ENCODE measurements around the gene CISD1. TPM values are rescaled to one million over a fixed set of nuclear protein-coding genes. Genes with fewer than 3 reads are reported as not detected.
"Not testable (repeated sequence)": the region's sequence is repeated elsewhere in the genome, so short reads cannot be mapped to it uniquely, and the experiment has no call there.

CISD1 gene
- total RNA-seq, 1 experiment from 2014 or later: 75.3 TPM

DNA sequence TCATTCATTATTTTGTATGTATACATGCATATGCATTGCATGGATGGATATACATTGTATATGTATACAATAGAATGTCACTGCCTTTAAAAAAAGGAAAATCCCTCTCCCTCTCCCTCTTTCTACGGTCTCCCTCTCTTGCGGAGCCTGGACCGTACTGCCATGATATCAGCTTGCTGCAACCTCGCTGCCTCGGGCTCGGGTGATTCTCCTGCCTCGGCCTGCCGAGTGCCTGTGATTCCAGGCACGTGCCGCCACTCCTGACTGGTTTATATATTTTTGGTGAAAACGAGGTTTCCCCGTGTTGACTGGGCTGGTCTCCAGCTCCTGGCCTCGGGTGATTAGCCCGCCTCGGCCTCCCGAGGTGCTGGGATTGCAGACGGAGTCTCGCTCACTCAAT is 25.7 kb upstream of the CISD1 start:
- Histone ChIP-seq H3K4me2 (no peak overlapping the region), H3K9me3 (ENCODE audit: insufficient read depth, low read depth) (0 out of 2 replicates have a peak, but pooled peaks cover 3% of the 10 kb centered on the region), H3K4me3 (no peak overlapping the region), H3K9me2 (ENCODE audit: insufficient read depth) (no peaks in the 10 kb centered on the region), H3K27ac (no peak overlapping the region), H2AFZ (no peak overlapping the region), H3K36me3 (ENCODE audit: low read depth) (no peaks in the 10 kb centered on the region), H3F3A (ENCODE audit: insufficient read depth, low read depth) (no peaks in the 10 kb centered on the region), H3K4me1 (replicated peaks; ENCODE audit: insufficient read depth) (no peaks in the 10 kb centered on the region), H4K20me1 (ENCODE audit: insufficient read depth) (no peaks in the 10 kb centered on the region), H3K27me3 (ENCODE audit: insufficient read depth, low read depth) (no peaks in the 10 kb centered on the region), H3K79me2 (ENCODE audit: low read depth) (0 out of 2 replicates have a peak, but pooled peaks cover 9% of the 10 kb centered on the region)
- DNase-seq: no peak
- intact Hi-C loops (cut with micrococcal nuclease; ENCODE audit: unreplicated experiment): no loop called here
- ChIA-PET CTCF (no interaction called here), POLR2A (ENCODE audit: unreplicated experiment) (no interaction called here)
- TF ChIP-seq CTCF (conservative IDR thresholded peaks at IDR 0.05): no peak
- TF ChIP-seq EZH2 (IDR thresholded peaks at IDR 0.05; ENCODE audit: low read depth): no peak
- no TSS peak for BruUV-seq (replicated peaks)

DNA sequence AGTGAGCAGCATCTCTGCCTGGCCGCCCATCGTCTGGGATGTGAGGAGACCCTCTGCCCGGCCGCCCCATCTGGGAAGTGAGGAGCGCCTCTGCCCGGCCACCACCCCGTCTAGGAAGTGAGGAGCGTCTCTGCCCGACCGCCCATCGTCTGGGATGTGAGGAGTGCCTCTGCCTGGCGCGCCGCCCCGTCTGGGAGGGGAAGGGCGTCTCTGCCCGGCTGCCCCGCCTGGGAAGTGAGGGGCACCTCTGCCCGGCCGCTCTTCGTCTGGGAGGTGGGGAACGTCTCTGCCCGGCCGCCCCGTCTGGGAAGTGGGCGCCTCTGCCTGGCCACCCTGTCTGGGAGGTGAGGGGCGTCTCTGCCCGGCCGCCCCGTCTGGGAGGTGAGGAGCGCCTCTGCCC is 25.2 kb upstream of the CISD1 start:
- H3K27ac ChIP-seq; POLR2A ChIA-PET (ENCODE audit: unreplicated experiment); H3K79me2 ChIP-seq (ENCODE audit: low read depth); H3K4me1 ChIP-seq (replicated peaks; ENCODE audit: insufficient read depth); H3K9me3 ChIP-seq (ENCODE audit: insufficient read depth, low read depth); H4K20me1 ChIP-seq (ENCODE audit: insufficient read depth); CTCF ChIA-PET; H3F3A ChIP-seq (ENCODE audit: insufficient read depth, low read depth); H3K9me2 ChIP-seq (ENCODE audit: insufficient read depth); DNase-seq; intact Hi-C loops (cut with micrococcal nuclease; ENCODE audit: unreplicated experiment); H2AFZ ChIP-seq; H3K36me3 ChIP-seq (ENCODE audit: low read depth); H3K27me3 ChIP-seq (ENCODE audit: insufficient read depth, low read depth); BruUV-seq (replicated peaks); H3K4me3 ChIP-seq; H3K4me2 ChIP-seq: not testable (repeated sequence)

DNA sequence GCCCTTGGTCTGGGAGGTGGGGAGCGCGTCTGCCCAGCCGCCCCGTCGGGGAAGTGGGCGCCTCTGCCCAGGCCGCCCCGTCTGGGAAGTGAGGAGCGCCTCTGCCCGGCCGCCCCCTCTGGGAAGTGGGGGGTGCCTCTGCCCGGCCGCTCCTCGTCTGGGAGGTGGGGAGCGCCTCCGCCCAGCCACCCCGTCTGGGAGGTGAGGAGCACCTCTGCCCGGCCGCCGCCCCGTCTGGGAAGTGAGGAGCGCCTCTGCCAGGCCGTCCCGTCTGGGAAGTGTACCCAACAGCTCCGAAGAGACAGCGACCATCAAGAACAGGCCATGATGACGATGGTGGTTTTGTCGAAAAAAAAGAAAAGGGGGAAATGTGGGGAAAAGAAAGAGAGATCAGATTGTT is 24.7 kb upstream of the CISD1 start:
- intact Hi-C loops (cut with micrococcal nuclease; ENCODE audit: unreplicated experiment); DNase-seq; H3F3A ChIP-seq (ENCODE audit: insufficient read depth, low read depth); H3K79me2 ChIP-seq (ENCODE audit: low read depth); H4K20me1 ChIP-seq (ENCODE audit: insufficient read depth); H3K9me3 ChIP-seq (ENCODE audit: insufficient read depth, low read depth); BruUV-seq (replicated peaks); H3K27ac ChIP-seq; H3K4me2 ChIP-seq; H3K27me3 ChIP-seq (ENCODE audit: insufficient read depth, low read depth); H3K36me3 ChIP-seq (ENCODE audit: low read depth); POLR2A ChIA-PET (ENCODE audit: unreplicated experiment); H3K4me1 ChIP-seq (replicated peaks; ENCODE audit: insufficient read depth); H2AFZ ChIP-seq; H3K4me3 ChIP-seq; H3K9me2 ChIP-seq (ENCODE audit: insufficient read depth); CTCF ChIA-PET: not testable (repeated sequence)

DNA sequence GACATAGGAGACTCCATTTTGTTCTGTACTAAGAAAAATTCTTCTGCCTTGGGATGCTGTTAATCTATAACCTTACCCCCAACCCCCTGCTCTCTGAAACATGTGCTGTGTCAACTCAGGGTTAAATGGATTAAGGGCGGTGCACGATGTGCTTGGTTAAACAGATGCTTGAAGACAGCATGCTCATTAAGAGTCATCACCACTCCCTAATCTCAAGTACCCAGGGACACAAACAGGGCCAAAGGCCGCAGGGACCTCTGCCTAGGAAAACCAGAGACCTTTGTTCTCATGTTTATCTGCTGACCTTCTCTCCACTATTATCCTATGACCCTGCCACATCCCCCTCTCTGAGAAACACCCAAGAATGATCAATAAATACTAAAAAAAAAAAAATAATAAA is 24.3 kb upstream of the CISD1 start:
- H3K4me3 ChIP-seq; H3K27me3 ChIP-seq (ENCODE audit: insufficient read depth, low read depth); DNase-seq; H3K9me3 ChIP-seq (ENCODE audit: insufficient read depth, low read depth); H3K4me2 ChIP-seq; CTCF ChIA-PET; H3K4me1 ChIP-seq (replicated peaks; ENCODE audit: insufficient read depth); H2AFZ ChIP-seq; H3K27ac ChIP-seq; H3F3A ChIP-seq (ENCODE audit: insufficient read depth, low read depth); H3K36me3 ChIP-seq (ENCODE audit: low read depth); H4K20me1 ChIP-seq (ENCODE audit: insufficient read depth); BruUV-seq (replicated peaks); H3K9me2 ChIP-seq (ENCODE audit: insufficient read depth); H3K79me2 ChIP-seq (ENCODE audit: low read depth); intact Hi-C loops (cut with micrococcal nuclease; ENCODE audit: unreplicated experiment); POLR2A ChIA-PET (ENCODE audit: unreplicated experiment): not testable (repeated sequence)

- Histone ChIP-seq H4K20me1 (ENCODE audit: insufficient read depth) (no peaks in the 10 kb centered on the region), H2AFZ (no peak overlapping the region), H3K4me1 (replicated peaks; ENCODE audit: insufficient read depth) (no peaks in the 10 kb centered on the region), H3K79me2 (ENCODE audit: low read depth) (no peaks in the 10 kb centered on the region), H3F3A (ENCODE audit: insufficient read depth, low read depth) (no peaks in the 10 kb centered on the region), H3K9me2 (ENCODE audit: insufficient read depth) (no peaks in the 10 kb centered on the region), H3K9me3 (ENCODE audit: insufficient read depth, low read depth) (peaks cover 20% of the 10 kb centered on the region; the same call in 1 of the 2 replicates), H3K4me3 (no peak overlapping the region), H3K36me3 (ENCODE audit: low read depth) (no peaks in the 10 kb centered on the region), H3K27me3 (ENCODE audit: insufficient read depth, low read depth) (no peaks in the 10 kb centered on the region), H3K27ac (no peak overlapping the region), H3K4me2 (no peak overlapping the region)
- no TSS peak for BruUV-seq (replicated peaks)
- DNase-seq: no peak
- CTCF ChIA-PET: no interaction called here
- POLR2A ChIA-PET (ENCODE audit: unreplicated experiment): interaction anchor here (0.5 kb wide), 1 partner anchor 1035 kb away, joined by 3 read pairs; no protein-coding TSS in a partner anchor
- intact Hi-C loops (cut with micrococcal nuclease; ENCODE audit: unreplicated experiment): no loop called here
- no peak for TF ChIP-seq EZH2 (IDR thresholded peaks at IDR 0.05; ENCODE audit: low read depth)
- no peak for TF ChIP-seq CTCF (conservative IDR thresholded peaks at IDR 0.05)
Observed at GRCh38 chr10:58253184-58253583, 15.8 kb upstream of the CISD1 start.
